ENCODE measurements around the gene SF3B6.
"Not testable (repeated sequence)": the region's sequence is repeated elsewhere in the genome, so short reads cannot be mapped to it uniquely, and the experiment has no call there.

SF3B6 gene

DNA sequence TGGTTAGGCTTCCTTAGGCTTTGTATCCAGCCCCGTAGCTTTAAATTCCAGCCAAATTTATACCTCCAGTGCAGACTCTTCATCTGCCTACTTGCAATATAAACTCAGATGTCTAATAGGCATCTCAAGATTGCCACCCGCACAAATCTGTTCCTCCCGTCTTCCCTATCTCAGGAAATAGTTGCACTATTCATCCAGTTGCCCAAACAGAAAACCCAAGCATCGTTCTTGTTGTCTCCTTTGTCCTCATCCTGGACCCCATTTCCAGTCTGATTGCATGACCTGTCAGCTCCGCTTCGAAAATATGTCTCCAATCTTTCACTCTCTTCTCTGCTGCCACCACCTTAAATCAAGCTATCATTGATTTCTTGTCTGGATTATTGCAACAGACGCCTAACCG lies 24.3 kb downstream of the SF3B6 start:
- no peak for DNase-seq (ENCODE audit: low read depth in 3 of 3)

DNA sequence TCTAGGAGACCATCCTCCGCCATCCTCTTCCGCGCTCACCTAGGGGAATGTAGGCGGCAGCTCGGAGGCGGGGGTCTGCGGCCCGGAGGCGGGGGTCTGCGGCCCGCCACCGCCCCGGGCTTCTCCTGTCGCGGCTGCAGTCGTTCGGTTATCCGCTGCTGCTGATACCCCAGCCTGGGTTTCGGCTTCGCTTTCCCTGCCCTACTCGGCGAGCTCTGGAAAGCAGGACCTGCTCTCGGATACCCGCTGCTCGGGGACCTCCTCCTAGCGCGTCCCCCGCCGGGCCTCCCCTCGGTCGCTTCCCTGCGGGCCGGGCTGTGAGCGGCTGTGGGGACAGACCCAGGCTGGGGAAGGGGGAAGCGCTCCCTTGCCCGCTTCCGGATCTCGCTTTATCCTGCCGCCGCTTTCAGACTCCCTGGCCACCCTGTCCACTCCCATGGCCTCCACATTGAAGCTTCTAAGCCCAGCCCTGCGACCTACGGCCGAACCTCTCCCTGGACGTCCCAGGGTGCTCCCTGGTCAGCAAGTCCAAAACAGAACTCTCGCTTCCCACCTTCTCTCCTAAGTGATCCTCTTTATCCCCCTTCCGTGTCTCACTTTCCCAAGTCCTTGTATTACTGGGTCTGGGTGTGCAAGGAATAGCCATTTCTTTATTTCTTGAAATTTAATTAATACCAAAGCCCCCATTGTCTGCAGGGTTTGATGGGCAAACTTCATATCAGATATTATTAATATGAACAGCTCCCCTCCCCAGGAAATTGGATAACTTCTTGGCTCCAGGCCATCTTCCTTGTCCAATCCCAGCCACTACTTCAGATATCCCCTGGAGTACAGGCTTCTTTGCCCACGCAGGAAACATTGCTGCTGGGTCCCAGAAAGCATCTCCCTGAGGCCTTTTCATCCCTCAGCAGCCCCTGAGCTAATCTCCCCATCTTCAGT lies 25.8 kb downstream of the SF3B6 start:
- no peak for DNase-seq (ENCODE audit: low read depth in 3 of 3)

DNA sequence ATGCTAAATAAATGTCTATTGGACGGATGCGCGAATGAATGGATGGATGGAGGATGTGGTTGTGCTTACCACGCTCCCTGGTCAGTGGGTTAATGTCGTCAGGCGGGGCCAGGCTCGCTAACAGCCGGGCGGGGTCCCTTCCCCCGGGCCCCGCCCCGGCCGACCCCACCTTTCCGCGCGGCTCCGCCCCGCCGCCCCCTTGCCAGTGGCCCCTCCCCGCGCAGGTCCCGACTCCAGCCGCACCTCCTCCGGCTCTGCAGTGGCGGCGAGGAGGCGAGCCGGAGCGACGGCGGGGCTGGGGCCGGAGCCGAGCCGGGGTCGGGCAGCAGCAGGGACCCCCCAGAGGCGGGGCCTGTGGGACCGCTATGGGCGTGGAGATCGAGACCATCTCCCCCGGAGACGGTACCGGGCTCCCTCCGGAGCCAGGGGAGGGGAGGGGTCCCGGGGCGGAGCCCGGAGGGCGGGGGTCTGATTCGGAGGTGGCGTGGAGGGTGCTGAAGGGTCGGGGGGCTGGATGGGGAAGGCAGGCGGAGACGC lies 26.6 kb downstream of the SF3B6 start, which contains the start of gene FKBP1B:
Gene FKBP1B (plus strand): TSS at position 257 of the 537 bp plus-strand sequence. CDS start 109 bp downstream, at position 366.
- peak in 1 of 3 experiments; percentile 19 for DNase-seq (ENCODE audit: low read depth in 3 of 3)

DNA sequence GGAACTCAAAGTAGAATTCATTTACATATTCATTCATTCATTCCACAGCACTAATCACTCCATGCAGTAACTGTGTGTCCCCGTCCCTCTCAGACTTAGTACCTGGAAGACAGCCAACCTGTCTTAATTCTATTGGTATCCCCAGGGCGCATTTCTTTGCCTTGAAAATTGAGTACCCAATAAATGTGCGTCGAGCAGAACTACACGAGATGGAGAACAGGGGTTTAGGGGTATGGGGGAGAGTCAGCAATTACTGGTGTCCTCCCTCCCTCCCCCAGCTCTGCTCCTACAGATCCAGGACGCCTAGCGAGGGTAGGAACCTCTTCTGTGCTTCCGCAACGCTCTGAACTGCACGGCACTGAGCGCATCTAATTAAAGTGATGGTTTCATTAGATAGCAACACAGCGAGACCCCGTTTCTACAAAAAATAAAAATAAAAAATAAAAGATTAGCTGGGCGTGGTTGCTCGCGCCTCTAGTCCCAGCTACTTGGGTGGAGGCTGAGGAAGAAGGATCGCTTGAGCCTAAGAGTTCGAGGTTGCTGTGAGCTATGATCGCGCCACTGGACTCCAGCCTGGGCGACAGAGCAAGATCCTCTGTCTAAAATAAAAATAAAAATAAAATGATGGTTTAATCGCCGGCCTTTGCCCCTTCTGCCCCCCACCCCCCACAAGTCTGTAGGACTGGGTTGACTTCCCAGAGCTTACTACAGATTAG lies 27.2 kb downstream of the SF3B6 start:
- no peak for DNase-seq (ENCODE audit: low read depth in 3 of 3)

DNA sequence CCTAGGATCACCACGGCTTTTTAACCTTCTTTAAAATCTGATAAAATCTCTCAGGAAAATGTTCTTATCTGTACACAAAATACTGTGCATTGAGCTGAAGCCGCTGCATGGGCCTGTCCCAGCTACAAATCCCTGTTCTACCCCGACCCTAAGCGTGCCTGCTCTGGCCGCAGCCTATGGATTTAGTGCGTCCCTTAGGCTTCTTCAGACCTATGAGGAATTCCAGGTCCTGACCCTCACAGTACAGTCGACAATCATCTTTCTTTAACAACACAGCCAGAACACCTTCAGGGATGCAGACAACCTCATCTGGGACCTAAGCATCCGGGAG lies 28.5 kb downstream of the SF3B6 start:
- DNase-seq (ENCODE audit: low read depth in 3 of 3), result no peak

DNA sequence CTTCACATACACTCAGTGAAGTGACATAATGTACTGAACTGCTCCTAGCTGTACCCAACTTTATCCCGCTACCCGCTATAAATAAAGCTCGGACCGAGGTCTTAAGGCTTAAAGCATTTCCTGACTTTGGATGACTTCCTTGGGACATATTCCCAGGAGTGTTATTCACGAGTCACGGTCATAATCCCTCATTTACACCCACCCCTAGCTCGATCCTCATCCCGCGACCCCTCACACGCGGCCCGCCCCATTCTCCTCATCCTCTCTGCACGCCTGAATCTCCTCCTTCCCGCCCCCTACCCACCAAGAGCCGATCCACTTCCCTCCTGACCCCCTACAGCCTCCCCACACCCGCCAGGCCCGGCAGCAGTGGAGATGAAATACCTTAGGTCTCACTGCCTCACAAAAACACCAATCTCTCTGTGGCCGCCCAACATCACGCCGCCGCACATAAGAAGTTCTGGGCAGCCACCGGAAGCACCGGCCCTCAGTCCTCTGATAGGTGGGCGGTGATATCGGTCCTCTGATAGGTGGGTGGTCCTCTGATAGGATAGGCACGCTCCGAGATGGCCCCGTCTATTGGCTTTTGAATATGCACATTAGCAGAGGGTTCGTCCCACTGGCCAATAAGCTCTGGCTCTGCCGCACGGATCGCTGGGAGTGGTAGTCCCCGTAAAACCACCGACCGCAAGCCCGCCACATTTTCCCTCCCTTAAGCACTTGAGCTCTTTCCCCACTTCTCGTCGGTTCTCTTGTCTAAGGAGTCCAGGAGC lies 29.0 kb downstream of the SF3B6 start, which contains the start of gene WDCP:
Gene WDCP (minus strand): TSS at position 462 of the 773 bp plus-strand sequence. CDS start 7,897 bp downstream, outside the sequence.
- DNase-seq (ENCODE audit: low read depth in 3 of 3), result peak; percentile 67 to 88 (median 81)

DNA sequence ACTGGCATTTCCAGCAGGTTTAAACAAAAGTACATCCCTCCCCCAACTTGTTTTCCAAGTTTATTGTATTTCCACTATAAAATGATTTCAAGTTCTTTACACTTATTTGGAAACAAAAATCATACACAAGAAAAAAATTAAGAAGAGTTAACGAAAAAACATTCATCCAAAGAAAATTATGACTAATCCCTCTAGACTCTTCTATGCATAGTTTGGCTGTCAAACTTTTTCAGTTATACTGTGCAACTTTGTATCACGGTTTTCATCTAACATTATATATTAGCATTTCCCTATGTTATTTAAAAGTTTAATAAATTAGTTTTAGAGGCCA lies 29.6 kb downstream of the SF3B6 start:
- no peak for DNase-seq (ENCODE audit: low read depth in 3 of 3)

DNA sequence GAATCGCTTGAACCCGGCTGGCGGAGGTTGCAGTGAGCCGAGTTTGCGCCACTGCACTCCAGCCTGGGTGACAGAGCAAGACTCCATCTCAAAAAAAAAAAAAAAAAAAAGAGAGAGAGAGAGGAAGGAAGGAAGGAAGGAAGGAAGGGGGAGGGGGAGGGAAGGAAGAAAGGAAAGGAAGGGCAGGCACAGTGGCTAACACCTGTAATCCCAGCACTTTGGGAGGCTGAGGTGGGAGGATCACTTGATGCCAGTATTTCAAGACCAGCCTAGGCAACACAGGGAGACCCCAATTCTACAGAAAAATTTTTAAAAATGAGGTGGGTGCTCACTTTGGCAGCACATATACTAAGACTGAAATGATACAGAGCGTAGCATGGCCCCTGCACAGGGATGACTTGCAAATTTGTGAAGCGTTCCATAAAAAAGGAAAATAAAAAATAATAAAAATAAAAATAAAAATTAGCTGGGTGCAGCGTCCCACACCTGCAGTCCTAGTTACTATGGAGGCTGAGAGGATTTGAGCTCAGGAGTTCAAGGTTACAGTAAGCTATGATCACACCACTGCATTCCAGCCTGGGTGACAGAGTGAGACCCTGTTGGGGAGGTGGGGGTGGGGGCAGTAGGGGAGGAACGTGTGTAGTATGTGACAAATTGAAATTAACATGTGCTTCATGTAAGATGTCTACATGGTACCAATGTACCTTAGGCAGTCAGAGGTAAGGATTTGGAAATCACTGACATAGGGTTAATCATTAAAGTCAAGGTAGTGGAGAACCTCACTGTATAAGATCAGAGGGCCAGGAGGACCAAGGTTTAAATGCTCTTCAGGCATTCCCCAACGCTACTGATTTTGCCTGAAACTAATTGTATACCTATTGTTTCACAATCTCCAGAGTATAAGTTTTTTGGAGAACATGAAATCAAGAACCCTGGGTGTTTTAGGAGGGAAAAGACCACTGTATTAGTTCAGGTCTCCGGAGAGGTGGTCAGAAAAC lies 30.3 kb downstream of the SF3B6 start:
- DNase-seq (ENCODE audit: low read depth in 3 of 3), result no peak

DNA sequence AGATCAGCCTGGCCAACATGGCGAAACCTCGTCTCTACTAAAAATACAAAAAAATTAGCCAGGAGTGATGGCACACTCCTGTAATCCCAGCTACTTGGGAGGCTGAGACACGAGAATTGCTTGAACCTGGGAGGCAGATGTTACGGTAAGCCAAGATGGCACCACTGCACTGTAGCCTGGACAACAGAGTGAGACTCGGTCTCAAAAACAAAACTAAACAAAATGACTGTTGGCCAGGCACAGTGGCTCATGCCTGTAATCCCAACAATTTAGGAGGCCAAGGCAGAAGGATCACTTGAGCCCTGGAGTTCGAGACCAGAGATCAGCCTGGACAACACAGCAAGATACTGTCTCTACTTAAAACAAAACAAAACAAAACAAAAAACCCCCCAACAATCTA lies 33.0 kb downstream of the SF3B6 start:
- not testable (repeated sequence) for DNase-seq (ENCODE audit: low read depth in 3 of 3)

DNA sequence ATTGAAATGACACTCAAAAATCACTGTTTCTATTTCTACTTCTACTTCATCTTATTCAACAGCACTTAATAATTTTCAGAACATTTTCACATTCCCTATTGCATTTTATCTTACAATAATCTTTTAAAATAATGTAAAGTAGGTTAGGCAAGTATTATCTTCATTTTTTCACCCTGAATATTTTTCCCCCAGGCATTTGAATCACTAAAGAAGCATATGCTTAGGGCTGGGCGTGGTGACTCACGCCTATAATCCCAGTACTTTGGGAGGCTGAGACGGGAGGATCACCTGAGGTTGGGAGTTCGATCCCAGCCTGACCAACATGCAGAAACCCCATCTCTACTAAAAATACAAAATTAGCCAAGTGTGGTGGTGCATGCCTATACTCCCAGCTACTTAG lies 35.6 kb downstream of the SF3B6 start:
- no peak for DNase-seq (ENCODE audit: low read depth in 3 of 3)

DNA sequence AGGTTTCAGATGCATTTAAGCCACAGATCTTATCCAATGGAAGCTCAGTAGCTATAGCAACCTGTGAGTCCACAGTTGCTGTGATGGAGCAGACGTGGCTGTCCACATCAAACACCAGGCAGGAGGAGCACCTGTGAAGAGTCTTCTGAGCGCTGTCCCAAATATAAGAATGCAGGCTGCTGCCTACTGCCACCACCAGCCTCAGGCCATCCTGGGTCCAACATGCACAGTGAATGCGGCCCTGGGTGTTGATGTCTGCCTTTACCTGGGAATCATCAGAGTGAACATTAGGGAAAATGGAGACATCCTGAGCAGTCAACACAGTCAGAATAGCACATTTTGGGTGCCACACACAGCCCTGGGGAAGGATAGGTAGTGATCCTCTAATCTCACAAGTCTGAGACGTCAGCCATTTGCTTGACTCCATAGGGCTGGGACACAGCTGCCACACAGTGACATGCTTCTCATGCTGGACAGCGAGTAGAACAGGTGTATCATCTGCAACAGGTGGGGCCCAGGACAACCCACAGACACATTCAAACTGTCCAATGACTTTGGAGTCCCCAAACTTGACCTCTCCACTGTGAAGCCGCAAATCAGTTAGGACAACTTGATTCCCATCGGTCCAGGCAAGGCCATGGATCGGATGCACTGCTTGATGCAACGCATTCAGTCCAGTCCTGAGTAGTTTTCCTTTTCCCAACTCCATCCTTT lies 37.2 kb downstream of the SF3B6 start:
- no peak for DNase-seq (ENCODE audit: low read depth in 3 of 3)

DNA sequence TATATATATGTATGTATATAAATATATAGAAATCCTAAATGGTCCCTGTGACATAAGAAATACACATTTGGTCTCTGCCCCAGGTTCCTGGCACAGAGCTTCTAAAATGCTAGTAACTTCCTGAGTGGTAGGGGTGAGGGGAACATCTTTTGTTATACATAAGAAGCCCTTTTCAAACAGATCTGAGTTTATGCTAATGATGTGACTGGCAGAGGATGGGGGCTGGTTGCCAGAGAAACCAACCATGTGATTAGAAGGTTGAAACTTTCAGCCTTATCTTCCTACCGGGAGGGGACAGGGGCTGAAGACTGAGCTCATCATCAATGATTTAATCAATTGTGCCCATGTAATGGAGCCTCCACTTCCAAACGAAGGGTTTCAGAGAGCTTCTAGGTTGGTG lies 49.9 kb downstream of the SF3B6 start:
- DNase-seq (ENCODE audit: low read depth in 3 of 3), result no peak

DNA sequence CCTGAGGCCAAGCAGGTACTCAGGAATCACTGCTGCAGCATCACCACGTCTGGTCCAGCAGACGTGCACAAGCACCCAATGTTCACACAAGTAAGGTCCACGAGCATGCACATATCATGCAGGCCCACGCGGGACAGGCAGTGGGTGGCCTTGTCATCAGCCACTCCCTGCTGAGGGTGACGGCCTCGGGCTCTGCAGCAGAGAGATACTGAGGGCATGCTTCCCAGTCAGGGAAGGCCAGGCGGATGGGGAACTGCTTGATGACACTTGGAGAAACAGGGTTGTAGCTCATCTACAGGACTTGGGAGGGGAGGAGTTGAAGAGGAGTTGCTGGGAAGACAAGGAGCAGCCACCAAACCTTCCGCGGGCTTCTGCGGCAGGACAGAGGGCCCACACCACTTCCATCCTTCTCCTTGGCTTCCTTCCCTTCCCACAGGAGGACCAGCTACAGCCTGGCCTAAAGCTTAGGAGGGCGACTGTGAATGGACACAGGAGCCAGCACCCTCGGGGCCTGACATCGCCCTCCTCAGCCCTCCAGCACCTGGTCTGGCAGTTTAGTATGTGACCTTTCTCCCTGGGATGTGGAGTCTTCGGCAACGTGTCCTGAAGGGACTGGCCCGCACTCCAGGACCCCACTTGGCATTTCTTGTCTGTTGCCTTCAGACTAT lies 51.0 kb downstream of the SF3B6 start:
- DNase-seq (ENCODE audit: low read depth in 3 of 3), result no peak

DNA sequence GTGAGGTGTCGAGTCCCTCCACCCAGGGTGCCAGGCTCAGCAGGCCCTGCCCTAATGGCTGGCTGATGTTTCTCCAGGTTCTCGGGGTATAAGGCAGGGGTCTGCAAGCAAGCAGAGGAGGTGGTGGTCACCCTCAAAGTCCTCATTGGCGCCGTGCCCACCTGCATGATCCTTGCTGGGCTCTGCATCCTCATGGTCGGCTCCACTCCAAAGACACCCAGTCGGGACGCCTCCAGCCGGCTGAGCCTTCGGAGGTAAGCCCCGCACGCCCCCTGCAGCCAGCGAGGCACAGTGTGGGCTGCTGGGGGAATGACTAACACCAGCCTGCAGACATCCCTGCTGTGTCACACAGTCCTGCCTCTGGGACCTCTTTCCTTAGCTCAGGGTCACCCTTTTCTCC lies 52.1 kb downstream of the SF3B6 start:
- DNase-seq (ENCODE audit: low read depth in 3 of 3), result no peak

DNA sequence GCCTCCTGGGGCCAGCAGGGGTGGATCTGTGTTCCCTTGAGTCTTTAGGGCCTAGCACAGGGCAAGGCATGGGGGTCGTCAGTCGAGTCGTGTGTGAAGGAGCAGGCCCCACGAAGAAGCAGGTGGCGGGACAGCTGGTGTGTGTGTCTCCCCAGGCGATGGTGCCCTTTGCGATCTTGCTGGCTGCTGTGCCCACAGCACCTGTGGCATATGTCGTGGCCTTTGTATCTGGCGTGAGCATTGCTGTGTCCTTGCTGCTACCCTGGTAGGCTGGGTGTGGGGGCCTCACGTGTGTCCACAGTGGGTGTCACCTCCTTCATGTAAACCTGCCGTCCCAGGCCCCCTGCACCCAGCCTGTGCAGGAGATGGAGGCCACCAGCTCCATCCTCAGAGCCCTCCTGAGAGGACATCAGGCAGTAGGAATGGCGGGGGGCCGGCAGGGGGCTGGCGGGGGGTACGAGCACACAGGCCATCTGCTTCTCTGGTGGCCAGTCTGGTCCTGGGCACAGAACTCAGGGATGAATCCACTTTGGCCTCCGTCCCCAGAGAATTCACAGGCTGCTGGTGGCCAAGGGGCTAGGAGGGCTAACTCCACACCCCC lies 53.1 kb downstream of the SF3B6 start:
- no peak for DNase-seq (ENCODE audit: low read depth in 3 of 3)

DNA sequence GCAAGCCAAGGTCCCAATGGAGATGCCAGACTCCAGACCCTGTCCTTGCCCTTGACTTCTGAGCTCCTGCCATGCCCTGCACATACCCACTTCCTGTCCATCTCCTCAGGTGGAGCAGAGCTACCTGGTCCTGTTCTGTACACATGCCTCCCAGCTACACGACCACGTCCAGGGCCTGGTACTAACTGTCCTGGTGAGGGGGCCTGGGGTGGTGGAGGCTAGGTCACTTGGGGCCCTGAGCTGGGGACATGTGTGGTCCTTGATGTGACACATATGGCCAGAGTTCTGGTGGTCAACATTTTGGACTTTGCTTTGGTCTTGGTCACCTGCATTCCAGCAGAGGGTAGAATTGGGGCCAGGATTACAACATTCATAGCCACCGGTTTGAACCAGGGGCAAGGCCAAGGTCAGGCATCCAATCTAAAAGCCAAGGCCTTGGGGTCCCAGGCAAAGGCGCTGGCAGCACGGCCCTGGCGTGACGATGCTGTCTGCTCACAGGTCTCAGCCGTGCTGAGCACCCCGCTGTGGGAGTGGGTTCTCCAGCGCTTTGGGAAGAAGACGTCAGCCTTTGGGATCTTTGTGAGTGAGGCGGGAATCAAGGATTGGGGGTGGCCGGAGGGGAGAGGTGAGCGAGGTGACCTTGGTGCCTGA lies 53.7 kb downstream of the SF3B6 start:
- DNase-seq (ENCODE audit: low read depth in 3 of 3), result no peak

DNA sequence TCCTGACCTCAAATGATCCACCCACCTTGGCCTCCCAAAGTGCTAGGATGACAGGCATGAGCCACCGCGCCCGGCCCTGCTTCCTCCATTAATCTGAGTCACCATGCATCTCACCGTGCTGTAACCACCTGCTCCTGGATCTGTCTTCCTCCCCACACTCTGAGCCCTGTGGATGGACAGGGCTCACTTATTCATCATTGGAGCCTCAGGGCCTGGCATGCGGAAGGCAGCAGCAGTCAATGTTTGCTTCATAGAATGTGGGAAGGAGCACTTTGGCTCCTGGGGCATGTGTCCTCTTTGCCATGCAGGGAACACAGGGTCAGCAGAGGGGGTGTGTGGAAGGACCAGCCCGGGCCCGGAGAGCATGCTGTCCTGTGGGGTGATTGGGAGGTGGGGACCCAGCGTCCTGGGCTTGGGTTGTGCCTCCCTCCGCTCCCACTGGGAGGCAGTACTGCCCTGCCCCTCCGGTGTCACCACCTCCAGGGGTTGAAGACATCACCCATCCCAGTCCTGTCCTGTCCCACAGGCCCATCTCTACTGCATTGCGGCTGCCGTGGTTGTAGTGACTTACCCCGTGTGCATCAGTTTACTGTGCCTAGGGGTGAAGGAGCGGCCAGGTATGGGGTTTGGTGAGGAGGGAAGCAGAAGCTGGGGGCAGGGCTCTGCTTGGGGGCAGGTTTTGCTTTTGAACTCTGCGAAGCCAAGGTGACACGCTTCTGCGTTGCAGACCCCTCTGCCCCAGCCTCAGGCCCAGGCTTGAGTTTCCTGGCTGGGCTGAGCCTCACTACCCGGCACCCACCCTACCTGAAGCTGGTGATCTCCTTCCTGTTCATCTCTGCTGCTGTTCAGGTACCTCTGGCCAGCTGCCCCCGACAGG lies 54.8 kb downstream of the SF3B6 start:
- DNase-seq (ENCODE audit: low read depth in 3 of 3), result no peak

DNA sequence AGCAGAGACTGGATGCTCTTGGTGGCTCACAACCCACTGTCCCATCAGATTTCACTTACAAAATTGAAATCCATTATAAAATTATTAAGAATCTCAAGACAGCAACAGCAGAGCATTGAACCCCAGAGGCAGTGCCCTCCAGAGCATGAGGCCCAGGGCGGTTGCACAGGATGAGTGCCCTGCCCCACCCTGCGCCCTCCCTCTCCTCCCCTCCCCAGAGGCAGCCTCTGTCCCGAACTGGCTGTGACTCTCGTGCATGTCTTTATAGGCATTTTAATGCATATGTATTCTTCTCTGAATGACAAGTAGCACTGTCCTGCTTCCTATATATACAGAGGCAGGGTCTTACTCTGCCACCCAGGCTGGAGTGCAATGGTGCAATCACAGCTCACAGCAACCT lies 55.9 kb downstream of the SF3B6 start:
- no peak for DNase-seq (ENCODE audit: low read depth in 3 of 3)

Data from stimulated activated CD4-positive, alpha-beta T cell treated with anti-CD3 and anti-CD28 coated beads, TNF-alpha, amount 100 ng/mL, for 4 hours (primary cell).